NOMO-1 (cell line): ENCODE results near the gene KCNG3.

Source experiments
- DNase-seq, 2 experiments: peaks; one replicate each; lab custom pipeline; 2025; ENCODE audit not compliant: unreplicated experiment in 2 of 2; lab: John Stamatoyannopoulos, UW

KCNG3 gene

DNA sequence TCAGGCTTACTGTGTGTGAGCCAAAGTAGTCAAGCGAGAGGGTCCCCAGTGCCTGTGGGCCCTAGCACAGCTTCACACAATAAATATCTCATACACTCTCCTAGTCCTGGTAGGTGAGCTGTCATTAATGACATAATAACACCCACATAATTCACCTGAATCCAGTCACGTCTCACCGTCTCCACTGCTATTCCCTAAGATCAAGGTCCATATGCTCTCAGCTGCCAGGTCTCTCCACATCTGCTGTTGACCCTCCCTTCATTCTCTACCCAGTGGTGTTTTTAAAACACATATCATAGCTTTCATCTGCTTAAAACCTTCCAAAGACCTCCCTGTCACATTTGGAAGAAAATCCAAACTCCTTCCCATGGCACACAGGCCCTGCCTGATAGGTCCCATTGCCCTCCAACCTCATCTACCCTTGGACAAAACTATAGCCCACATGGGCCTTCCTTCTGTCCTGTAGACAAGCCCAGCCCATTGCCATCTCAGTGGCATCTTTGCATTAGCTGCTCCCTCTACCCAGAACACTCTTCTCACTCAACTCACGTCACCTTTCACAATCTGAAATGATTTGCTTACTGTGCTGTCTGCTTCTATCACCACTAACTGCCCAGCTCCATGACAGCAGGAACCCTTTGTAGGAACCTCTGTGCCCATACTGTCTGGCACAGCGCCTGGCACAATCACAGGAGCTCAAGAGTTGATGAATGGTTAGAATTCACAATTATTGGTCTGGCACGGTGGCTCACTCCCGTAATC, 7.5 kb downstream of the KCNG3 start:
- DNase-seq: no peak

DNA sequence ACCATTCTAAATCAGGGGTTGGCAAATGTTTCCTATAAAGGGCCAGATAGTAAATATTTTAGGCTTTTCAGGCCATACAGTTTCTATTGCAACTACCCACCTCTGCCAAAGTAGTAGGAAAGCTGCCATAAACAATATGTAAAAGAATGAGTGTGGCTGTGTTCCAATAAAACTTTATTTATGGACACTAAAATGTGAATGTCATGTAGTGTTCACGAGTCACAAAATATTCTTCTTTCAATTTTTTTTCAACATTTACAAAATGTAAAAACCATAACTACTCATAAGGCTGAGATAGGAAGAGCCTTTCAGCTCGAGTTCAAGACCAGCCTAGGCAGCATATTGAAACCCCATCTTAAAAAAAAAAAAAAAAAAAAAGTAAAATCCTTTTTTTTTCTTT, 13.4 kb downstream of the KCNG3 start:
- DNase-seq: no peak

- DNase-seq: no peak
These were observed 18.9 kb downstream of the KCNG3 start for GRCh38 chr2:42474765-42475454.

DNA sequence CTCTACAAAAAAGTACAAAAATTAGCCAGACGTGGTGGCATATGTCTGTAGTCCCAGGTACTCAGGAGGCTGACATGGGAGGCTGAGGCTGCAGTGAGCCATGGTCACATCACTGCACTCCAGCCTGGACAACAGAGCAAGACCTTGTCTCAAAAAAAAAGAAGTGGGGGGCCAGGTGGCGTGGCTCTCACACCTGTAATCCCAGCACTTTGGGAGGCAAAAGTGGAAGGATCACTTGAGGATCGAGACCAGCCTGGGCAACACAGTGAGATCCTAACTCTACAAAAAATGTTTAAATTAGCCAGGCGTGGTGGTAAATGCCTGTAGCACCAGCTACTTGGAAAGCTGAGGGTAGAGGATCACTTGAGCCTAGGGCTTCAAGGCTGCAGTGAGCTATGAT, 23.1 kb downstream of the KCNG3 start:
- no peak for DNase-seq

GRCh38 chr2:42464631-42465030, 29.2 kb downstream of the KCNG3 start:
- DNase-seq: no peak

DNA sequence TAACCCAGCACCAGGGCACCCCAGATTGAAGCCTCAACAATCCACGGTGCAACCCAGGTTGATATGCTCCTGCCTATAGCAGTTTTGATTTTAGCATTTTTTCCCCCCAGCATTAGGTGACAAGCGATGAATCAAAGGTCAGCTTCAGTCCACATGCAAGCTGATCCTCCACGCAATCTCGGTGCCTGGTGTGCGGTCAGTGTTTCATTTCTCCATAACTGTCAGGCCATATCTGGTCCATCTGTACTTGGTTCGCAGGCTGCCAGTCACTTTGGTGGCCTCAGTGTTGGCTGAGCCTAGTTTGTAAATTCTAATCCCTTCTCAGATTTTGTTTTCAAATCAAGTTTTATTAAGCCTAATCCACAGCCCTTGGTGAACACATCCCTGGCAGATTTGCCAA, 30.2 kb downstream of the KCNG3 start:
- DNase-seq: no peak

DNA sequence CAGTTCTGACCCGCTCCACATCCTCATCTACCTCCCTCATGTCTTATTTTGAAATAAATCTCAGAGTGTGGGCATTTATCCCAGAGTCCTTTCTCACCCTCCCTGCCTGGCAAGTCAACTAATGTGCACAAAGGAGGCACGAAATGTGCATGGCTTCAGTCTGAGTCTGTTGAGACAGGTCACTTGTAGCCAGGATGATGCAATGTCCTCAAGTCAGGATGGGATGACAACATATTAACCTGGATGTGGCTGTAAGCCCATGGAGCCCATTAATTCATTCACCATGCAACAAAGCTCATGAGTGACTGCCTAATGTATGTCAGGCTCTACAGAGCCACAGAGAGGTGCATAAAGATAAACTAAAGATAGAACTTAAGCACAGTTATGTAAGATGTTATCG, 34.5 kb downstream of the KCNG3 start:
- no peak for DNase-seq

- DNase-seq: no peak
These were observed 35.4 kb downstream of the KCNG3 start for GRCh38 chr2:42458396-42458795.

DNA sequence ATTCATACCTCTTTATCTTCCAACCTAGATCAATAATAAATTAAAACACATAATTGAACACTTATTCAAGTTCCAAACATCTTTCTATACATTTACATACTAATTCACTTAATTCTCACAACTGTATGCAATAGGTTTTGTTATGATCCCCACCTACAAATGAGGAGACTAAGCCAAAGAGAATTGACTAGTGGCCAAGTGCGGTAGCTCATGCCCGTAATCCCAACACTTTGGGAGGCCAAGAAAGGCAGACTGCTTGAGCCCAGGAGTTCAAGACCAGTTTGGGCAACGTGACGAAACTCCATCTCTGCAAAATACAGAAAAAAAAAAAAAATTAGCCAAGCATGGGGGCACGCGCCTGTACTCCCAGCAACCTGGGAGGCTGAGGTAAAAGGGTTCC, 36.8 kb downstream of the KCNG3 start:
- no peak for DNase-seq

GRCh38 chr2:42456126-42456839, 37.5 kb downstream of the KCNG3 start:
- no peak for DNase-seq

DNA sequence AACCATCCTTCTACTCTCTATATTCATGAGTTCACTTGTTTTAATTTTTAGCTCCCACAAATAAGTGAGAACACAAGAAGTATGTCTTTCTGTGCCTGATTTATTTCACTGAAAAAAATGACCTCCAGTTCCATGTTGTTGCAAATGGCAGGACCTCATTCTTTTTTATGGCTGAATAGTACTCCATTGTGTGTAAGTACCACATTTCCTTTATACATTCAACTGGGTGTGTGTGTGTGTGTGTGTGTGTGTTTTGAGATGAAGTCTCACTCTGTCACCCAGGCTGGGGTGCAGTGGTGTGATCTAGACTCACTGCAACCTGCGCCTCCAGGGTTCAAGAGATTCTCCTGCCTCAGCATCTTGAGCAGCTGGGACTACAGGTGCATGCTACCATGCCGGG, 41.2 kb downstream of the KCNG3 start:
- no peak for DNase-seq

DNA sequence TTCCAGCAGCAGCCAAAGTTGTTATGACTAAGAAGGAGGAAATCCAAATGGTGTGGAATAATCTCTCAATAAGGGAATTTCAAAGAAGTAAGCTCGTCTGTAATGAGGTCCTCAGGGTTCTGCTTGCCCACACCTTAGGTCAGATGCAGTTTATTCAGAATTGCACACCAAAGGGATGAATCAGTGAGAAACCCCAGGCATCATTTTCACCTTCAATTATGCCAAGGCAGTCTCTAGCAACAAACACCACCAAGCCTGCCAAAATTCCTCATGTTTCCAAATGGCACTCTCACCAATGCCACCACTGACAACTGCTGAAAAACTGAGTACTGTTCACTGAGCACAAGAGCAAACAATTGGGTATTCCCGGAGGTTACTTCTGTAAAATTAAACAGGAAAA, 43.6 kb downstream of the KCNG3 start:
- no peak for DNase-seq

- DNase-seq: no peak
These were observed 44.4 kb downstream of the KCNG3 start for GRCh38 chr2:42449163-42450087.

- DNase-seq: no peak
These were observed 45.6 kb downstream of the KCNG3 start for GRCh38 chr2:42448163-42448562.

GRCh38 chr2:42446503-42447271, 47.1 kb downstream of the KCNG3 start:
- DNase-seq: no peak

GRCh38 chr2:42443718-42444399, 49.9 kb downstream of the KCNG3 start:
- no peak for DNase-seq

GRCh38 chr2:42442774-42443173, 51.0 kb downstream of the KCNG3 start:
- no peak for DNase-seq

- peak; percentile 43 to 78 for DNase-seq
These were observed 55.1 kb downstream of the KCNG3 start for GRCh38 chr2:42438685-42439084.

- DNase-seq: no peak
These were observed 57.4 kb downstream of the KCNG3 start for GRCh38 chr2:42436370-42436769.
